Erythroblast (primary cell): ENCODE measurements around the gene MALL.
"Not testable (repeated sequence)": the region's sequence is repeated elsewhere in the genome, so short reads cannot be mapped to it uniquely, and the experiment has no call there.

Source experiments
- GATA1 ChIP-seq: IDR thresholded peaks from 2 replicates; pipeline ENCODE4 v1.6.1; 2011; ENCODE audit warnings: low read depth, mild to moderate bottlenecking, control low read depth, low read length, moderate library complexity
- POLR2A ChIP-seq: IDR thresholded peaks from 2 replicates; pipeline ENCODE4 v1.6.1; 2011; ENCODE audit warnings: mild to moderate bottlenecking, low read length

- TF ChIP-seq POLR2A, GATA1: not testable (repeated sequence)
Measured at GRCh38 chr2:110062332-110062731, 53.3 kb downstream of the MALL start.
